GM12891 (cell line): Measurements from ENCODE around the gene RASGRF2.

Experiments
- POLR2A ChIP-seq: IDR thresholded peaks from 2 replicates; pipeline ENCODE4 v1.6.1; 2011; ENCODE audit warnings: low read depth, low read length, control low read depth
- POLR2AphosphoS5 ChIP-seq: IDR thresholded peaks from 2 replicates; pipeline ENCODE4 v1.6.1; 2011; ENCODE audit warnings: low read depth, low read length, control low read depth

- TF ChIP-seq POLR2A (no peak), POLR2AphosphoS5 (no peak)
These were observed 118.8 kb downstream of the RASGRF2 start for GRCh38 chr5:81078930-81079329.
